ENCODE measurements around the gene ASIC2.

The ASIC2 gene

DNA sequence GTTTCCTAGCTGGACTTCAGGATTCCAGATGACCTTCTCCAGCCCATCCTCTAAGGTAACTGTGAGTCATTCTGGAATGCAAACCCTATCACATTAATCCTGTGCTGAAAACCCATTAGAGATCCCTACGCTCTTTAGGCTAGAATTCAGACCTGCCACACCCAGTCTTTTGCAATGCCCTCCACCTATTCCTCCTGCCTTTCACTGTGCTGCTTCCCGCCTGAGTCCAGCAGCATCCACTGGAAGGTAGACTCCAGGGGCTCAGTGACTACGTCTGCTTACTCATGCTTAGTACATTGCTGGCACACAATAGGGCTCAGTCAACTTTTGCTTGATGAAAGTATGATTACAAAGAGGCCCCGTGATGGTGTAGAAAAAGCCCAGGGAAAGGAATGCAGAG is 180.3 kb downstream of the ASIC2 start:
- no peak for DNase-seq

DNA sequence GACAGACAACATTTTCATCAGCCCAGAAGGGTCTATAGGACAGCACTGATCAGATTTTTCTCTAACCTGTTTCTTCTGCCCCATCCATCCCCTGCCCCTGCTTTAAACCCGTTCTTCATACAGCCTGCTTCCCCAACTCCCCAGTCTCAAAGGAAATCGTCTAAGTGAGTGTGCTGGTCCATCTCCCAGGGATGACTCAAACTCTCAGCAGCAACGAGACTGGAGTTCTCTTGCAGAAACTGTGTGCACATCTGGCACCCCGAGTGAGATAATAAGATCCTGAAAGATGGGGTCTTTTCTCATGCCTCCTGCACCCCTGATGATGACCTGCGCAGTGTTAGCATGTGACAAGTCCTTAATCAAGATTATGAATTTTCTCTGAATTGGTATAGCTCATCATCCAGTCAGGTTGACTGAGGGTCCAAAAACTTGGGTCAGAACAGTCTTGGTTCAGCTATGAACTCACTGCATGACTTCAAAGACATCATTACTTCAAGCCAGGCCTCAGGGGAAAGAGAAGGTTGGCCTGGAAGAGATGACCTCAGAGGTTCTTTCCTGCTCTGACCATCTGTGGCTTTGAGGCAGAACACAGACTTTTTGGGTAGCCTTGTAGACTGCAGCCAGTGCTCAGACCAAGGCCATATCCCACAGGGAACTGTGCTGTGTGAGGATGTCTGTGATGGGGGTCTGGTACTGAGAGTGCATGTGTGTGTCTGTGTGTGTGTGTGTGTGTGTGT is 183.6 kb downstream of the ASIC2 start:
- no peak for DNase-seq

DNA sequence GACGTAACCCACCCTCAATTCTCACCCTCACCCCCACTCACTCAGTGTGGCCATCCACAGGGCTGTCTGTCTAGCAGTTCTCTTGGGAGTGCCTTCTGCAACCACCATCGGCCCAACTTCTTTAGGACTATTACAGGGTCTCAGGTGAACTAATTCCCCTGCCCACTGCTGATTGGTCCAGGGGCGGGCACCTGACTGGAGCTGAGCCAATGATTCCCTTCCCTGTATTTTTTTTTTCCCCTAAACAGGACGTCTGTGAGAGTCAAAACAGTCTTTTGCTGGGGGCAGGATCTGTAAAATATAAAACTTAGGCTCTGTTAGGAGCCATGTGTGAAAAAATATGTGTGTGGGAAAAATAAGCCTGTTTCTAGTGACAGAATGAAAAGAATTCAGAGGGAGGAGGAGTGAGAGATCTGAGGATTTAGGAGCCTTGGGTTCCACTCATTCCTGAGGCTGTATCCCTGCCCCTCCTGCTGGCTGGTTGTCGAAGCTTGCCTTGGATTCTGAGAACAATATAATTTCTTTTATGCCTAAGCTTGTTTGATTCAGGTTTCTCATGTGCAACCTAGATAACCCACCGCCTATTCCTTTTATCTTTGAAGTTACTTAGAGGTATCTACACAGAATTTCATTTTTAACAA is 186.4 kb downstream of the ASIC2 start:
- no peak for DNase-seq

DNA sequence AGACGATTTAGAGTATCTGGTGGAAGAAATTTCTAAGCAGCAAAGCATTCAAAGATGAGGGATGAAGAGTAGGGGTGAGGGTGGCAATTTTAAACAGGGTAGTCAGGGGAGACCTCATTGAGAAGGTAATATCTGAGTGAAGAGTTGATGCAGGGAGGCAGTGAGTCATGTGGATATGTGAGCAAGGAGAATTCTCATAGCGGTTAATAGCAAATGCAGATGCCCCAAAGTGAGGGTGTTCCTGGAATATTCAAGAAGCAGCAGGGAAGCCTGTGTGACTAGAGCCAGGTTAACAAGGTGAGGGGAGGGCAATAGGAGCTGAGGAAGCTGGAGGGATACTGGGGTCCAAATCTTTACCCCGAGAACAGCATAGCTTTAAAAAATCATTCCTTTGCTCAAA is 187.2 kb downstream of the ASIC2 start:
- no peak for DNase-seq

DNA sequence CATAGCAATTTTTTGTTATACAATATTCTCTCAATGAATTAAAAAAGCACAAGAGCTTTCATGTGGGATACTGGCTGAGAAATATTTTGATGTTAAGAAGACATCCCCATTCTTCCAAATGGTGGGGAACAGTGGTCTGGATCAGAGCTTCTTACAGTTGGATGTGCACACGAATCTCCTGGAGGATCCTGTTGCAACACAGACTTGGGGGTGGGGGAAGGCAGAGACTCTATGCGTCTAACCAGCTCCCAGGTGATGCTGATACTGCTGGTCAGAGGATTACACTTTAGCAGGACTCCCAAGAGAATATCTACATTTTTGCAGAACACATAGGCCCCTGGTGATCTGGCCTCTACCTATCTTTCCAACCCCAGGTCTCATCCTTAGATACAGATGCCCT is 193.2 kb downstream of the ASIC2 start:
- no peak for DNase-seq

DNA sequence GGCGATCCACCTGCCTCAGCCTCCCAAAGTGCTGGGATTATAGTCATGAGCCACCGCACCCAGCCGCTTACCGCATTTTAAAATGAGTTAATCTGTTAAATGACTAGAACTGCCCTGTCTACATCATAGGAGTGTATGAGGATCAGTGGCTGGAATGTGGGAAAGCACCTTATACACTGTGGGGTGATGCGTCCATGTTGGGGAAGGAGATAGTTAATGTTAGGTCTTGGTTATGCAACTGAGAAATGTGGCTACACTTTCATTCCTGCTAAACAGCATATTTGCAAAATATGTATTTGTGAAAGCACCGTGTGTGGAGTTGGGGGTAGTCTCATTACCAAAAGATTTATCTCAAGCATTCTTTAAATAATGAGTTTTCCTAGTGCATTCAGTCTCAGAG is 193.8 kb downstream of the ASIC2 start:
- DNase-seq, result no peak

DNA sequence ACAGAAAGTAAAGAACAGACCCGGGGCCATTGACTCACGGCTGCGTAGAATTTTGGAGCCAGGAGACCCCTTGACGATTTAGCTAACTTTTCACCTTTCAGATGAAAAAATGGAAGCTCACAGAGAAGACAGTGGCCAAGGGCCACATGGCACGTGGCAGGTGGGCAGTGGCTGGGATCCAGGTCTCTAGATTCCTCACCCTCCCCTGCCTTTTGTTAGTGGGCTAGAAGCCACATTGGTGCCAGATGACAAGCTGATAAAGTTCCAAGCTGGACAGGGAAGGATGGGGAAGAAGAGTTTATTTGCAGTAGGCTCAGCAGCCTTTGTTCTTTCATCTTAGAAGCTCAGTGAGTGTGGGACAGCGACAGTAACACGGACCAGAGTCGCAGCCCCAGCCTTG is 195.7 kb downstream of the ASIC2 start:
- no peak for DNase-seq

DNA sequence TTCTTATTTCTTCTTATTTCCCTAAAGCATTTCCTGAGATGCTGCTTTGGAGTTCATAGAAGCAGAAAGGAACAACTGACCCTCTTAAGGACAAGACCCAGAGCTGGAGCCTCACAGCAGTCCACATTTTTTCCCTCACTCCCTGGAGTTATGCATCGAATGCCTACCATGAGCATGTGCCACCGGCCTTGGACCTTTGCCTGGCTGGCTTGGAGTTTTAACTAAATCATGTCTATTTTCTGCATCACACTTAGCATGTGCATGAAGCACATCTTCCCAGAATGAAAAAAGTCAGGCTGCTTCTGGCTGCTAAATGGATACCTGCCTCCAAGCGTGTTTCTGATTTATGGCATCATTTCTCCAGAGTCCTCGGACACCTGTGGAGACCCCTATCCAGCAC is 196.9 kb downstream of the ASIC2 start:
- DNase-seq, result no peak

DNA sequence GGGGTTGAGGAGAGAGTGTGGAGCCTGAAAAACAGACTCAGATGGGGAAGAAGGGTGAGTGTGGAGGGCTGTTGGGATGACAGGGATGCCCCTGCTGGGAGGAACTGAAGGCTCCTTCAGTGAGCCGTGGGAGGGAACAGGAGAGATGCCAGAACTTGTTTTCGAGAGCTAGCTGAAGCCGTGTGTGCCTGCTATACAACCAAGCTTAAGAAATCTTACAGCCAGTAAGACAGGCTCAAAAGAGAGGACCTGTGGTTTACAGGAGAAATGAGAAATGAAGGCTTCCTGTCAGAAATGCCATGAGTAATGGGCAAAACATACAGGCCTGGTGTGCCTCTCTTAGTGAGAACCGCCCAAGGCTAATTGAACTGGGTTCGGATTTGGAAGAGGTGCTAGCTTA is 201.8 kb downstream of the ASIC2 start:
- no peak for DNase-seq

DNA sequence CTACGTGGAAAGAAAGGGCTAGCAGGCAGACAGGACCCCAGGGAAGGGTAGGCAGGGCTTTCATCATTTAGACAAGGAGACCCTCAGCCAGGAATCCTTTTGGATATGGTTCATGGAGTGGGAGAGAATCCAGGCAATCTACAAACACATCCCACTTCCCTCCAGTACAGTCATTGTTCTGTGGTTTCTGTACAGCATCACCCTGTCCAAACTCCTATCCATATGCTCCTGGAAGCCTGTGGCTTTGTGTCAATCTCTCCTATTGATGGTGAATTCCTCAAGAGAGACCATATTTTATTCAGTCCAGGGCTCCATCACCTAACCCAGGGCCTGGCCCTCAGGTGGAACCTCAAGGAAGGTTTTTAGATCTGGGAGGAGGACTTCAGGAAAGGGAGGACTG is 202.3 kb downstream of the ASIC2 start:
- no peak for DNase-seq

DNA sequence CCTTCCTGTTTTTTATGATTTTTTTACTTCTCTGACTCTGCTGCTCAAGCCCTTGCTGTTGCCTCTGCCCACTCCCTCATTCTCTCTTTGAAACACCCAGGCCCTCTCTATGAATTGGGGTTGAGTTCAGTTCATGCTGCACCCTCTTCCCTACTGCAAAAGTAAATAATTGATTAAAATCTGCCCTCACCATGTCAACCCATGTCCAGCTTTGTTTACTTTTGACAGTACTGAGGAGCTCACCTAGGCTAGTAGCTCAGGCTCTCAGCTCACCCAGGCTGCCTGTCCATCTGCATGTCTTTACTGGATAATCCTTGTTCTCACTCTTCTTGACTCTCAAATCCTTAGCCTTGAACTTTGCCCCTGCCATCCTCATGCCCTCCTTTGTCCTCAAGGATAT is 206.2 kb downstream of the ASIC2 start:
- DNase-seq, result no peak

DNA sequence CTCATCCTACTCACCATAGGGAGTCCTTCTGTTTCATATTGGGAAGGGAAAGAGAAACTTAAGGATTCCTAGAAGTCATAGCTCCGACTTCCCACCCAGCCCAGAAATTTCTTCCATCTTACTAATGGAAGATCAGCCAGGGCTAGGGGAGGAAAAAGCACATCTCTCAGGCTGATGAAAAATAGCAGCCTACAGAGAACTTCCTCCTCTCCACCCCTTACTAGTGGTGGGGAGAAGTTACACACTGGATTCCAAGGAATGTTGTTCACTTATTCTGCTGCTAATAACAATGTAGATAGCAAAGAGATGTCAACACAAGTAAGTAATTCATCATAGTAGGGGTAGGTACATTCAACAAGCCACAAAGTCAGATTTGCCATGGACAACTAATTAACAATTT is 207.1 kb downstream of the ASIC2 start:
- DNase-seq, result no peak

DNA sequence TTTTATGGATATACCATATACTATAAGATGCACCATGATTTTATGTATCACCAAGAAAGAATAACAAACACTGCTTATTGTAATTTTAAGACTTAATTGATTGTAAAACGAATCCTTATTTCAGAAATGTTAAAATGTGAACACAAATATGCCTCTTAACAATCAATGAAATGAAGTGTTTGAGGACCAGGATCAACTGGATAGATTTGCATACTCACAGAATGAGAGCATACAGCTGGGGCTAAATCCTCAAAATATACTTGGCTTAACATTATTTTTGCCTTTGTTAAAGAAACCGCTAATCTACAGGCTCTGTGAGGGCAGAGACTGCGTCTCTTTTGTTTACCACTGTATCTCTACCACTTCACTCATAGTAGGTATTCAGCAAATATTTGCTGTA is 207.8 kb downstream of the ASIC2 start:
- DNase-seq, result no peak

DNA sequence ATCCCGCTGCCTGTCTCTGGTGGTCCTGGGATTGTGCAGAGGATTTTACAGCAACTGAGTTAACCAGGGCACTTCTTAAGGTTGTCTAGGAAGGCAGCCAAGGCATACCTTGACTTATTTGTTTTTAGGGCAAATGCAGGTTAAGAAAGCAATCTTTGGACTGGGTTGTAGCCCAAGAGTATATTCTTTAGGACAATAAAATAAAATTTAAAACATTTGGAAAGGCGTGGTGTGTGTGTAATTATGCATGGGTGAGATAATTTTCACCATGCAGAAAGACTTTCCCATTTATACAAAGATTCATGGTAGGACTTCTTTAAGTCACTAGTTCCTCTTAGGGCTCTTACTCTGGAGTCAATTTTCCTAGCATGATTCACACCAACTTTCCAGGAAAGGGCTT is 208.3 kb downstream of the ASIC2 start:
- no peak for DNase-seq

DNA sequence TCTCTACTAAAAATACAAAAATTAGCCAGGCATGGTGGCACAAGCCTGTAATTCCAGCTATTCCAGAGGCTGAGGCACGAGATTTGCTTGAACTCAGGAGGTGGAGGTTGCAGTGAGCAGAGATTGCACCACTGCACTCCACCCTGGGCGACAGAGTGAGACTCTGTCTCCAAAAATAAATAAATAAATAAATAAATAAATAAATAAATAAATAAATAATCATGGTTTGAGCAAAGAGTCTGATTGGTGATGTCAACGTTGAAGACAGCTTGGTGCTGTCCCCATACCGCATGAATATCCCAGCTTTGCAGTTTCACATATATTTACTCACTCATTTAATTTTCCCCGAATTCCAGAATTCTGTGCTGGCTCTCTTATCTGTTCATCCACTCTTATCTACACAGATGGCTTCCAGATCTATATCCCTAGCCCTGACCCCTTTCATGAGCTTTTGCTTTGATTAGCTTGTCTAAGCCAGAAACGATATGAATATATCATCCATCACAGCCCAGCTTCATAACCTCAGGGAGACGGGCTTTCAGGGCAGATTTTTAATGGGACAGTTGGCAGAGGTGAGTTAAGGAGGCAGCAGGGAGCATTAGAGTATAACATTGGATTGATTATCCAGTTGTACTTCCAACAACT is 210.4 kb downstream of the ASIC2 start:
- no peak for DNase-seq

DNA sequence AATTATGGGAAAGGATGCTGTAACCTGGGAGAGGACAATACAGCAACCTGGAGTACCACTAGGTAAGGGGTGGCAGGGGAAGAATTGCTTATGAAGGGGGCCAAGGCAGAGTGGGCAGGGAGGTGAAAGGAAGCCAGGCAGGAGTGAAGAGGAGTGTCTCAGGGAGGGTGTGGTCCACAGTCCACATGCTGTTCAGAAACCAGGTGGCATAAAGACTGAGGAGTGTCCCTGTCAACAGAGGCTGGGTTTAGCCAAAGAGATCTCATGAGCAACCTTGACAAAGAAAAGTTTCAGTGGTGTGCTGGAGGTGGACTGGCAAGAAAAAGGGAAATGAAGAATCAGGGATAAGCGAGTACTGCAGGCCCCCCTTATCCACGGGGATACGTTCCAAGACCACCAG is 213.0 kb downstream of the ASIC2 start:
- DNase-seq, result no peak

DNA sequence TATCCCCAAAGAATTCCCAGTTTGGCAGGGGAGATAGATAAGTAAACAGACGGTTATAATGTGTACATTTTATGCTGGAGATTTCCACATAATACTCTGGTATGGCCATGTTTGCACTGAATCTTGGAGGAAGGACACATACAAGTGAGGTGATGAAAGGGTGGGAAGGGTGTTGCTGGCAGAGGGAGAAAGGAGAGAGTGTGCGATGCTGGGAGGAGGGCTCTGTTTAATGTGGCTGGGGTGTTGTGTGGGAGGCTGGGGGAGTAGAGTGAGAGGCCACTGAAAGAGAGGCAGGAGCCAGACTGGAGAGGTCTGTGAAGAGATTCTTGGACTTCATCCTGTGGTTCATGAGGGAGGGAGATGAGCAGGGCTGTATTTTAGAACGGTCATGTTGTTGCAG is 213.9 kb downstream of the ASIC2 start:
- no peak for DNase-seq

DNA sequence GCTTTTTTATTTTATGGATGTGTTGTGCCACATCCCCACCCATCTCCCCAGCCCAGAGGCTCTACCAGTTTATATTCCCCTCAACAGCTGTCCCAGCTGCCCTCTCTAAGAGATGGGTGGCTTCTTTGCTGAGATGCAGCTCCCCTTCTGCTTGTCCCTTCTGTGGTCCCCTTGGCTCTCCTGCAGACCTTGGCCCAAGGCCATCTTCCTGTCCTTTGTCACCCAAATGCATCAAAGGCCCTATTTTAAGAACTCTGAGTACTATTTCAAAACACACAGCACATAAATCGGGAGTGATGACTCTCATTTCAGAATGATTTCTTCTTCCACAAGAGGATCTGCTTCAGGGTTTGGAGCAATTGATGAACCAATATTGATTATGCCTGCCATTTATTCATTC is 216.1 kb downstream of the ASIC2 start:
- no peak for DNase-seq

DNA sequence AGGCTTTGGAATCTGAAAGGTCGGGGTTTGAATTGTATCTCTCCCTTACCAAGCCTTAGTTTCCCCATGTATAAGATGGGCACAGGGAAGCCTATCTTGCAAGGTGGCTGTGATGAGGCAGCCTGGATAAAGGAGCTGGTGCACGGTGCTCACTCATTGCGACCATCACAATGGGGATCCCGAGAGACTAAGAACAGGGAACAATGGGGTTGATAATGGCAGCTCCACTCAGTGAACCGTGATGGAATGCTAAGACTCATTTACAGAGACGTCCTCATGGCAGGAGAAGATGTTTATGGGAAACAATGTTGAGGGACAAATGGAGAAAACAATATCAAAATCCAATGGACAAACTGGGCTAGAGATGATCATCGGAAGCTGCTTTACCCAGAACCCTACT is 219.7 kb downstream of the ASIC2 start:
- no peak for DNase-seq

DNA sequence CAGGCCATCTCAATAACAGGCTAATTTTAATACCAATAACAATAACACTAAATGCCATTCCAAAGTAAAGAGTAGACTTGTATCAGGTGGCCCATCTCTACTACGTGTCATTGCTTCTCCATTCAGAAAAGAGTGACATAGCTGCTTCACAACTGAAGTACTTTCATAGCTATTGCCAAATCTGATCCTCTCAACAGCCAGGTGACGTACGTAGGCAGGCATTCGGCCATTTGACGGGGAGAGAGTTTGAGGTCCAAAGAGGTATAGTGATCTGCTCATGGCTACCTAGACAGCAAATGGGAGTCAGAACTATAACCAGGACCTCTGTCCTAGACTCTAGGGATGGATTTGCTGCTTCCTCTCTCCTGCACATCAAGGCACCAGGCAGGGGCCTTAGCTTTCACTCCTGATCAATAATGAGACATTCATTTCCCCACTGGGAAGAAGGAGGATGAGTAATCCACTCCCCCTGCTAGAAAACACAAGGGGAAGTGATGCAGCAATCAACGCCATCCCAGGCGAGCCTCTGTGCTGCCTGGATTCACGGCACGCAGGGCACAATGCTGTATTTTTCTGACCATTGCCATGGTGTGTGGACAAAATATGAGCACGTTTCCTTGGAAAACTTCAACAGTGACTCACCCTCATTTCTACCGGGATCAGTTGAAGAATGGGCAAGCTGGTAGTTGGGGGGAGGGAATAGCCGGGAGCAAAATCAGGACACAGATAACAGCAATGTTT is 220.5 kb downstream of the ASIC2 start:
- DNase-seq, result no peak

DNA sequence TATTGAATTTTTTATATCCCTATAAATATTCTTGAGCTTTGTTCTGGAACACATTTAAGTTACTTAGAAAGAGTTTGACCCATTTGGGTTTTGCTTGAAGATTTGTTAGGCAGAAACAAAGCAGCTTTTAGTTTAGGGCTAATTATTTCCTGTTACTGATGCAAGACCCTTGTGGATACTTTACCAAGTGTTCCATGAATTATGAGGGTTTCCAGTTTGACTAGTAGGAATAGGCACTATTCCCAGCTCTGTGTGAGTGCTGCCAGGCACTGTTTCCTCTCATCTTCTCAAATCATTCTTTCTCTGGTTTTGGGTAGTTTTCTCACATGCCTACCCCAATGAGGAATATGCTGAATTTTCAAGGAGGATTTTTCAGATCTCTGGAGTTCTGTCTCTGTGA is 221.4 kb downstream of the ASIC2 start:
- no peak for DNase-seq

DNA sequence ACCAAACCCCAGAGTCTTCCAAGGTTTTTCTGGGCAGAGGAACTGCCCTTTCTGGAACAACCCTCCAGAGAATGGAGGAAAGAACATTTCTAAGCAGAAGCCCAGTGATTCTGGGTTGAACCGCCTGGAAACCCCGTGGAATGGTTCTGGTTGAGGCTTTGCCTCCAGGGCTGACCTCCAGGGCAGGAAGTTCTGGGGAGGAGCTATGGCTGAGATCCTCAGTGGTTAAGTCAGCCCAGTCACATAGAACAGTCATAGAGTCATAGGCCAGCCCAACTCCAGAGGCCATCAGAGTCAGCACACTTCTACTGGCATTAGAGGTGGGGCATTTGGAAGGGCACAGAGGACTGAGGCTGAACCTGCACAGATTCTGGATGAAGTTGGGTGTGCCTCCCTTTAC is 235.5 kb downstream of the ASIC2 start:
- no peak for DNase-seq

DNA sequence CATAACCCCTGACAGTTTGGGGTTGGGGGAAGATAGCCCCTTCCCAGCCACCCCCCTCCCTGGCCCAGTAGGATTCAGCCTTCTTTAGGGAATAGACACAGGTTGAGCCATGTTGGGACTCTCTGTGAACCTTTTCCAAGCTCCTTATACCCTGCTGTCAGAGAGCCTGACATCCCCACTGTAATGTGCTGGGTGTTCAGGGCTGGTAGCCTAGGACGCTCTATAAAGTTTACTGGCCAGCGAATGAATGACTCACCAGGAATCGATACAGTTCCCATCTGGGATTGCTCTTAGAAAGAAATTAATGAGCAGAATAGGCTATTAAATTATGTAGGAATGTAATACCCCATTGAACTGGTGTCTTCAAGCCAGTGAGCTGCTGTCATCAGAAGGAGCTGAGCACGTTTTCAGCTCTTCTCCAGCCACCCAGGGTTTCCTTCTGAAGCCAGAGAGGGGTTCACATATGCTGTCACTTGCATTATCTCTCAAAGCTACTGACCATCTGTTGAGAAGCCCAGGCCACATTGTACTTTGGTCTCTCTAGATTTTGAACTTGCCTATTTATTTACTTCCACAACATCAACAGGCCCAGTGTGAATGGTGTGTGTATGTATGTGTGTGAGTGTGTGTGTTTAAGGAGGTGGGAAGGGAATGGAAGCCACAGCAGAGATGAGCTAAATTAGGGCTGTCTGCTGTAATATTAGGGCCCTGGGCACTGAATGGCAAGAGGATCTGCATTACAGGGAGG is 236.5 kb downstream of the ASIC2 start:
- DNase-seq, result no peak

Data from femur (tissue), 1 donor.